GM12892 (cell line): Measurements from ENCODE around the gene STPG2.

ENCODE experiments used
- POLR2A ChIP-seq: IDR thresholded peaks from 2 replicates; pipeline ENCODE4 v1.6.1; 2011; ENCODE audit warnings: low read depth, low read length, control low read depth
- POLR2AphosphoS5 ChIP-seq: IDR thresholded peaks from 2 replicates; pipeline ENCODE4 v1.6.1; 2011; ENCODE audit warnings: low read depth, low read length, control low read depth
- TAF1 ChIP-seq: IDR thresholded peaks from 2 replicates; pipeline ENCODE4 v1.6.1; 2011; ENCODE audit warnings: low read depth, mild to moderate bottlenecking, control low read depth, low read length, borderline replicate concordance

- TF ChIP-seq POLR2AphosphoS5 (no peak), TAF1 (no peak), POLR2A (no peak)
Measured at GRCh38 chr4:98176531-98176930, 33.3 kb upstream of the STPG2 start.
